K562 (cell line): ENCODE data around the gene RAB25. TPM values are rescaled to one million over a fixed set of nuclear protein-coding genes. Genes with fewer than 3 reads are reported as not detected.
A peak's percentile ranks its signal among the peaks of the same experiment; 100 is the strongest.

Experiments used
- CHD1 ChIP-seq: fragments of 200-600 bp; sonication (generic); IDR thresholded peaks from one replicate; pipeline ENCODE4 v1.6.1; 2012; ENCODE audit warnings: mild to moderate bottlenecking, moderate library complexity, low read length, inconsistent platforms
- EGR1 ChIP-seq: fragments of 450-650 bp; conservative IDR thresholded peaks from 2 replicates; pipeline ENCODE4 v1.6.1; 2017; ENCODE audit warnings: mild to moderate bottlenecking
- ELF1 ChIP-seq: fragments of 200-800 bp; sonication (Bioruptor generic); IDR thresholded peaks from 2 replicates; pipeline ENCODE4 v1.6.1; 2016; ENCODE audit warnings: missing genetic modification characterization, missing compliant biosample characterization
- EP400 ChIP-seq: fragments of 450-650 bp; IDR thresholded peaks from 2 replicates; pipeline ENCODE4 v1.6.1; 2017; ENCODE audit warnings: antibody characterized with exemption, mild to moderate bottlenecking, moderate library complexity
- GATAD2A ChIP-seq: fragments of 450-650 bp; IDR thresholded peaks from 2 replicates; pipeline ENCODE4 v1.6.1; 2017
- GATAD2B ChIP-seq: fragments of 450-650 bp; IDR thresholded peaks from 2 replicates; pipeline ENCODE4 v1.6.1; 2017; ENCODE audit warnings: mild to moderate bottlenecking, borderline replicate concordance
- HDAC8 ChIP-seq: fragments of 450-650 bp; IDR thresholded peaks from 2 replicates; pipeline ENCODE4 v1.6.1; 2016; ENCODE audit warnings: mild to moderate bottlenecking, missing genetic modification characterization, moderate library complexity, missing compliant biosample characterization
- HEY1 ChIP-seq: fragments of 250-450 bp; sonication (Bioruptor Pico); IDR thresholded peaks from 2 replicates; pipeline ENCODE4 v1.5.0; 2020; ENCODE audit warnings: mild to moderate bottlenecking, moderate library complexity, borderline replicate concordance
- NR3C1 ChIP-seq: sonication (generic); formaldehyde crosslinking; IDR thresholded peaks from 2 replicates; pipeline ENCODE4 v1.8.1; 2022; ENCODE audit warnings: missing genetic modification reagents
- NR4A1 ChIP-seq, 2 experiments: fragments of 250-450 bp in 1 of 2; fragments of 450-650 bp in 1 of 2; sonication (Bioruptor Pico) in 1 of 2; IDR thresholded peaks; 2 replicates each; pipeline versions ENCODE4 v1.4.0 to v1.6.1; 2016 to 2020; ENCODE audit warnings: mild to moderate bottlenecking in 2 of 2, missing compliant biosample characterization in 1 of 2, missing genetic modification characterization in 1 of 2, moderate library complexity in 1 of 2
- TEAD1 ChIP-seq, 2 experiments: fragments of 450-650 bp in 1 of 2; sonication (generic) in 1 of 2; formaldehyde crosslinking; IDR thresholded peaks; 2 replicates each; pipeline versions ENCODE4 v1.4.0 to v1.8.0; 2020 to 2022; ENCODE audit warnings: mild to moderate bottlenecking in 2 of 2, missing genetic modification reagents in 1 of 2
- XRCC5 ChIP-seq: fragments of 200-400 bp; formaldehyde crosslinking; IDR thresholded peaks from 2 replicates; pipeline ENCODE4 v1.6.1; 2017; ENCODE audit warnings: low read depth, mild to moderate bottlenecking, low read length
- YBX1 ChIP-seq: fragments of 450-650 bp; IDR thresholded peaks from 2 replicates; pipeline ENCODE4 v1.7.1; 2016; ENCODE audit warnings: mild to moderate bottlenecking
- ZFX ChIP-seq: sonication (generic); formaldehyde crosslinking; IDR thresholded peaks from 2 replicates; pipeline ENCODE4 v1.8.0; 2022; ENCODE audit warnings: mild to moderate bottlenecking, missing genetic modification reagents, moderate library complexity
- ZNF561 ChIP-seq: fragments of 450-650 bp; formaldehyde crosslinking; conservative IDR thresholded peaks from 2 replicates; pipeline ENCODE4 v1.4.0; 2020; ENCODE audit warnings: mild to moderate bottlenecking, moderate library complexity
- ZNF707 ChIP-seq: fragments of 250-450 bp; sonication (Bioruptor Pico); conservative IDR thresholded peaks from 2 replicates; pipeline ENCODE4 v1.8.0; 2022; ENCODE audit warnings: inconsistent platforms, mild to moderate bottlenecking, moderate library complexity
- polyA plus RNA-seq, 8 experiments: library from polyadenylated mRNA; depleted of rRNA in 4 of 8; stranded (reverse) in 5 of 8; unstranded in 3 of 8; fragments of >200 nt; fragmentation: Nextera tagmentation in 2 of 8; fragmentation: Illumina TruSeq in 1 of 8; extraction: Ambion mirVana in 2 of 8; extraction: Trizol in 1 of 8; gene quantifications; 2 replicates each; pipeline versions ENCODE4 v1.2.1 to v1.2.3, GENCODE V29; 2011 to 2014; ENCODE audit warnings: inconsistent platforms in 1 of 8, missing spikeins in 1 of 8
- total RNA-seq, 7 experiments: library from RNA; depleted of rRNA in 6 of 7; stranded (reverse); fragments of >200 nt in 6 of 7; fragmentation: Illumina TruSeq in 2 of 7; extraction: Trizol in 2 of 7; gene quantifications; 2 replicates each; pipeline versions ENCODE4 v1.2.1 to v1.2.3, GENCODE V29; 2011 to 2021; ENCODE audit warnings: low replicate concordance in 1 of 7
- TF ChIP-seq, protein P1 (sequence below): sonication (generic); IDR thresholded peaks from 2 replicates; pipeline ENCODE4 v1.6.1; 2016
- TF ChIP-seq, protein P2 (sequence below): sonication (generic); formaldehyde crosslinking; IDR thresholded peaks from 2 replicates; pipeline ENCODE4 v1.8.1; 2023; ENCODE audit warnings: mild to moderate bottlenecking, missing genetic modification reagents
- TF ChIP-seq, protein P3 (sequence below): fragments of 450-650 bp; formaldehyde crosslinking; IDR thresholded peaks from 2 replicates; pipeline ENCODE4 v1.4.0; 2022; ENCODE audit warnings: missing genetic modification characterization
- TF ChIP-seq, protein P4 (sequence below): fragments of 450-650 bp; formaldehyde crosslinking; IDR thresholded peaks from 2 replicates; pipeline ENCODE4 v1.4.0; 2022; ENCODE audit warnings: mild to moderate bottlenecking, moderate library complexity
- TF ChIP-seq, protein P5 (sequence below): fragments of 450-650 bp; IDR thresholded peaks from 2 replicates; pipeline ENCODE4 v1.6.1; 2016; ENCODE audit warnings: borderline replicate concordance

RAB25 gene
- total and polyA plus RNA-seq, 9 of the 15 experiments (the other 6 are each of a cell fraction or from before 2014, with no cell fraction given): 0.10 to 0.27 (median 0.13) TPM; not detected in 6

DNA sequence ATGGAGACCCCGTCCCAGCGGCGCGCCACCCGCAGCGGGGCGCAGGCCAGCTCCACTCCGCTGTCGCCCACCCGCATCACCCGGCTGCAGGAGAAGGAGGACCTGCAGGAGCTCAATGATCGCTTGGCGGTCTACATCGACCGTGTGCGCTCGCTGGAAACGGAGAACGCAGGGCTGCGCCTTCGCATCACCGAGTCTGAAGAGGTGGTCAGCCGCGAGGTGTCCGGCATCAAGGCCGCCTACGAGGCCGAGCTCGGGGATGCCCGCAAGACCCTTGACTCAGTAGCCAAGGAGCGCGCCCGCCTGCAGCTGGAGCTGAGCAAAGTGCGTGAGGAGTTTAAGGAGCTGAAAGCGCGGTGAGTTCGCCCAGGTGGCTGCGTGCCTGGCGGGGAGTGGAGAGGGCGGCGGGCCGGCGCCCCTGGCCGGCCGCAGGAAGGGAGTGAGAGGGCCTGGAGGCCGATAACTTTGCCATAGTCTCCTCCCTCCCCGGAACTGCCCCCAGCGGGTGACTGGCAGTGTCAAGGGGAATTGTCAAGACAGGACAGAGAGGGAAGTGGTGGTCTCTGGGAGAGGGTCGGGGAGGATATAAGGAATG lies 54.1 kb downstream of the RAB25 start (continued):
- TF ChIP-seq ZNF707 (CRISPR knock-in tag): no peak
- peak in 1 of 2 experiments; percentile 65; a peak in 1 of 4 replicates for TF ChIP-seq TEAD1 (CRISPR knock-in tag; IDR thresholded peaks at IDR 0.05)
- no peak for TF ChIP-seq GATAD2A
- no peak for TF ChIP-seq ELF1 (tag)
- TF ChIP-seq ZFX: peak; percentile 78
- TF ChIP-seq, protein P1, sequence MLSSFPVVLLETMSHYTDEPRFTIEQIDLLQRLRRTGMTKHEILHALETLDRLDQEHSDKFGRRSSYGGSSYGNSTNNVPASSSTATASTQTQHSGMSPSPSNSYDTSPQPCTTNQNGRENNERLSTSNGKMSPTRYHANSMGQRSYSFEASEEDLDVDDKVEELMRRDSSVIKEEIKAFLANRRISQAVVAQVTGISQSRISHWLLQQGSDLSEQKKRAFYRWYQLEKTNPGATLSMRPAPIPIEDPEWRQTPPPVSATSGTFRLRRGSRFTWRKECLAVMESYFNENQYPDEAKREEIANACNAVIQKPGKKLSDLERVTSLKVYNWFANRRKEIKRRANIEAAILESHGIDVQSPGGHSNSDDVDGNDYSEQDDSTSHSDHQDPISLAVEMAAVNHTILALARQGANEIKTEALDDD: no peak
- TF ChIP-seq, protein P2, sequence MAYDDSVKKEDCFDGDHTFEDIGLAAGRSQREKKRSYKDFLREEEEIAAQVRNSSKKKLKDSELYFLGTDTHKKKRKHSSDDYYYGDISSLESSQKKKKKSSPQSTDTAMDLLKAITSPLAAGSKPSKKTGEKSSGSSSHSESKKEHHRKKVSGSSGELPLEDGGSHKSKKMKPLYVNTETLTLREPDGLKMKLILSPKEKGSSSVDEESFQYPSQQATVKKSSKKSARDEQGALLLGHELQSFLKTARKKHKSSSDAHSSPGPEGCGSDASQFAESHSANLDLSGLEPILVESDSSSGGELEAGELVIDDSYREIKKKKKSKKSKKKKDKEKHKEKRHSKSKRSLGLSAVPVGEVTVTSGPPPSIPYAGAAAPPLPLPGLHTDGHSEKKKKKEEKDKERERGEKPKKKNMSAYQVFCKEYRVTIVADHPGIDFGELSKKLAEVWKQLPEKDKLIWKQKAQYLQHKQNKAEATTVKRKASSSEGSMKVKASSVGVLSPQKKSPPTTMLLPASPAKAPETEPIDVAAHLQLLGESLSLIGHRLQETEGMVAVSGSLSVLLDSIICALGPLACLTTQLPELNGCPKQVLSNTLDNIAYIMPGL (CRISPR knock-in tag): no peak; the same call in 1 of the 2 replicates
- TF ChIP-seq YBX1: no peak
- no peak for TF ChIP-seq GATAD2B
- TF ChIP-seq ZNF561 (CRISPR knock-in tag): no peak
- no peak for TF ChIP-seq EP400
- TF ChIP-seq HDAC8 (tag): no peak
- TF ChIP-seq, protein P3, sequence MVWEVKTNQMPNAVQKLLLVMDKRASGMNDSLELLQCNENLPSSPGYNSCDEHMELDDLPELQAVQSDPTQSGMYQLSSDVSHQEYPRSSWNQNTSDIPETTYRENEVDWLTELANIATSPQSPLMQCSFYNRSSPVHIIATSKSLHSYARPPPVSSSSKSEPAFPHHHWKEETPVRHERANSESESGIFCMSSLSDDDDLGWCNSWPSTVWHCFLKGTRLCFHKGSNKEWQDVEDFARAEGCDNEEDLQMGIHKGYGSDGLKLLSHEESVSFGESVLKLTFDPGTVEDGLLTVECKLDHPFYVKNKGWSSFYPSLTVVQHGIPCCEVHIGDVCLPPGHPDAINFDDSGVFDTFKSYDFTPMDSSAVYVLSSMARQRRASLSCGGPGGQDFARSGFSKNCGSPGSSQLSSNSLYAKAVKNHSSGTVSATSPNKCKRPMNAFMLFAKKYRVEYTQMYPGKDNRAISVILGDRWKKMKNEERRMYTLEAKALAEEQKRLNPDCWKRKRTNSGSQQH (CRISPR knock-in tag): no peak
- peak; percentile 100 for TF ChIP-seq CHD1
- TF ChIP-seq, protein P4, sequence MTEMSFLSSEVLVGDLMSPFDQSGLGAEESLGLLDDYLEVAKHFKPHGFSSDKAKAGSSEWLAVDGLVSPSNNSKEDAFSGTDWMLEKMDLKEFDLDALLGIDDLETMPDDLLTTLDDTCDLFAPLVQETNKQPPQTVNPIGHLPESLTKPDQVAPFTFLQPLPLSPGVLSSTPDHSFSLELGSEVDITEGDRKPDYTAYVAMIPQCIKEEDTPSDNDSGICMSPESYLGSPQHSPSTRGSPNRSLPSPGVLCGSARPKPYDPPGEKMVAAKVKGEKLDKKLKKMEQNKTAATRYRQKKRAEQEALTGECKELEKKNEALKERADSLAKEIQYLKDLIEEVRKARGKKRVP (CRISPR knock-in tag): 0 out of 2 replicates have a peak, but pooled peaks have one; percentile 2
- TF ChIP-seq XRCC5: no peak
- TF ChIP-seq EGR1: no peak
- no peak for TF ChIP-seq NR4A1 (CRISPR knock-in tag; IDR thresholded peaks at IDR 0.05)
- TF ChIP-seq NR4A1 (tag; IDR thresholded peaks at IDR 0.05): no peak
- TF ChIP-seq NR3C1: 0 out of 2 replicates have a peak, but pooled peaks have one; percentile 12
- TF ChIP-seq HEY1 (CRISPR knock-in tag): no peak
- TF ChIP-seq, protein P5, sequence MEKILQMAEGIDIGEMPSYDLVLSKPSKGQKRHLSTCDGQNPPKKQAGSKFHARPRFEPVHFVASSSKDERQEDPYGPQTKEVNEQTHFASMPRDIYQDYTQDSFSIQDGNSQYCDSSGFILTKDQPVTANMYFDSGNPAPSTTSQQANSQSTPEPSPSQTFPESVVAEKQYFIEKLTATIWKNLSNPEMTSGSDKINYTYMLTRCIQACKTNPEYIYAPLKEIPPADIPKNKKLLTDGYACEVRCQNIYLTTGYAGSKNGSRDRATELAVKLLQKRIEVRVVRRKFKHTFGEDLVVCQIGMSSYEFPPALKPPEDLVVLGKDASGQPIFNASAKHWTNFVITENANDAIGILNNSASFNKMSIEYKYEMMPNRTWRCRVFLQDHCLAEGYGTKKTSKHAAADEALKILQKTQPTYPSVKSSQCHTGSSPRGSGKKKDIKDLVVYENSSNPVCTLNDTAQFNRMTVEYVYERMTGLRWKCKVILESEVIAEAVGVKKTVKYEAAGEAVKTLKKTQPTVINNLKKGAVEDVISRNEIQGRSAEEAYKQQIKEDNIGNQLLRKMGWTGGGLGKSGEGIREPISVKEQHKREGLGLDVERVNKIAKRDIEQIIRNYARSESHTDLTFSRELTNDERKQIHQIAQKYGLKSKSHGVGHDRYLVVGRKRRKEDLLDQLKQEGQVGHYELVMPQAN: peak; percentile 68; the same call in 1 of the 2 replicates
